Left lung (tissue), 10 donors: ENCODE data around the gene FNDC3B. TPM values are rescaled to one million over a fixed set of nuclear protein-coding genes. Genes with fewer than 3 reads are reported as not detected.

Experiments used
- ATAC-seq: fragments of 200-7000 bp; cut with Tn5 transposase; one replicate; pipeline ENCODE4 v1.9.1; 2020; ENCODE audit warnings: moderate library complexity
- DNase-seq, 4 donors: peaks; one replicate each; pipeline ENCODE4 v3.0.0-alpha.2; 2013 to 2020
- H3K27ac ChIP-seq, 2 donors: fragments of 200-600 bp; sonication (generic) in 1 of 2; one replicate each; pipeline versions ENCODE4 v1.5.0 to v1.8.0; 2020 to 2021
- H3K27me3 ChIP-seq, 2 donors: fragments of 200-600 bp; sonication (generic) in 1 of 2; one replicate each; pipeline versions ENCODE4 v1.5.0 to v1.8.0; 2020 to 2021
- H3K36me3 ChIP-seq, 2 donors: fragments of 200-600 bp; sonication (generic) in 1 of 2; one replicate each; pipeline versions ENCODE4 v1.5.0 to v1.8.0; 2020 to 2021
- H3K4me1 ChIP-seq, 2 donors: fragments of 200-600 bp; one replicate each; pipeline ENCODE4 v1.8.0; 2021
- H3K4me3 ChIP-seq, 2 donors: fragments of 200-600 bp; sonication (generic) in 1 of 2; one replicate each; pipeline versions ENCODE4 v1.5.0 to v1.8.0; 2020 to 2021; ENCODE audit warnings: mild to moderate bottlenecking in 1 of 2
- H3K9me3 ChIP-seq, 2 donors: fragments of 200-600 bp; sonication (generic) in 1 of 2; one replicate each; pipeline versions ENCODE4 v1.5.0 to v1.8.0; 2020 to 2021
- CTCF ChIP-seq, 2 donors: fragments of 200-600 bp; sonication (generic) in 1 of 2; IDR thresholded peaks; one replicate each; pipeline versions ENCODE4 v1.5.0 to v1.8.0; 2021; ENCODE audit warnings: antibody characterized with exemption in 2 of 2
- intact Hi-C, 2 donors: fragments of 100-400 bp; cut with DNase I; formaldehyde crosslinking; loops; one replicate each; pipeline versions ENCODE4 v1.11.2 to v1.14.2; 2022
- polyA plus RNA-seq, 6 donors: library from polyadenylated mRNA; unstranded; fragments of 120-200 nt; gene quantifications; one replicate each; pipeline ENCODE4 v1.2.1, GENCODE V29; 2013; ENCODE audit not compliant: insufficient read length in 6 of 6
- total RNA-seq, 2 donors: library from RNA; stranded (reverse); fragmentation: NEBNext Ultra II Directional; extraction: Animal tissue kit (Norgen Biotek cat#: 25700); gene quantifications; one replicate each; pipeline ENCODE4 v1.2.1, GENCODE V29; 2021
- donor health status: DM: no; HTN: yes; CAD: no.
- donor health status: DM: no; HTN: no; CAD: no.

FNDC3B gene
- total and polyA plus RNA-seq, 8 donors, result 35.2 to 185 (median 42.3) TPM

GRCh38 chr3:172059532-172059931 lies 20.2 kb downstream of the FNDC3B start:
- no peak for ATAC-seq
- Histone ChIP-seq H3K4me3 (no peak overlapping the region), H3K27me3 (no peaks in the 10 kb centered on the region), H3K27ac (no peak overlapping the region), H3K9me3 (no peaks in the 10 kb centered on the region), H3K36me3 (peaks cover 0 to 6% of the 10 kb centered on the region in 2 donors), H3K4me1 (peaks cover 48 to 99% of the 10 kb centered on the region in 2 donors)
- TF ChIP-seq CTCF (IDR thresholded peaks at IDR 0.05), result no peak
- intact Hi-C loops, result no loop called here
- DNase-seq, result no peak

GRCh38 chr3:172060234-172060633 lies 20.9 kb downstream of the FNDC3B start:
- intact Hi-C loops, result no loop called here
- Histone ChIP-seq H3K27ac (peak overlapping the region in 1 of 2 donors; percentile 7), H3K4me3 (no peak overlapping the region), H3K27me3 (no peaks in the 10 kb centered on the region), H3K36me3 (peaks cover 0 to 4% of the 10 kb centered on the region in 2 donors), H3K4me1 (peaks cover 46 to 99% of the 10 kb centered on the region in 2 donors), H3K9me3 (no peaks in the 10 kb centered on the region)
- TF ChIP-seq CTCF (IDR thresholded peaks at IDR 0.05), result no peak
- ATAC-seq (no peak), DNase-seq (no peak)

GRCh38 chr3:172061724-172062184 lies 22.4 kb downstream of the FNDC3B start:
- H3K36me3 ChIP-seq, result no peaks in the 10 kb centered on the region
- no peaks in the 10 kb centered on the region for H3K27me3 ChIP-seq
- no peaks in the 10 kb centered on the region for H3K9me3 ChIP-seq
- H3K4me1 ChIP-seq, result peaks cover 48 to 99% of the 10 kb centered on the region in 2 donors
- ATAC-seq (peak; percentile 75), DNase-seq (peak in 2 of 4 donors; percentile 36 to 40)
- peak overlapping the region; percentile 41 to 72 for H3K27ac ChIP-seq
- no peak for TF ChIP-seq CTCF (IDR thresholded peaks at IDR 0.05)
- peak overlapping the region; percentile 7 to 19 for H3K4me3 ChIP-seq
- intact Hi-C loops, result no loop called here

GRCh38 chr3:172062761-172063160 lies 23.4 kb downstream of the FNDC3B start:
- intact Hi-C loops, result no loop called here
- no peak for TF ChIP-seq CTCF (IDR thresholded peaks at IDR 0.05)

GRCh38 chr3:172063456-172064432 lies 24.4 kb downstream of the FNDC3B start:
- H3K4me1 ChIP-seq, result peaks cover 42 to 98% of the 10 kb centered on the region in 2 donors
- H3K27me3 ChIP-seq, result no peaks in the 10 kb centered on the region
- no peaks in the 10 kb centered on the region for H3K9me3 ChIP-seq
- ATAC-seq (no peak), DNase-seq (no peak)
- H3K27ac ChIP-seq, result peak overlapping the region in 1 of 2 donors; percentile 33
- intact Hi-C loops, result no loop called here
- H3K4me3 ChIP-seq, result no peak overlapping the region
- H3K36me3 ChIP-seq, result no peaks in the 10 kb centered on the region
- no peak for TF ChIP-seq CTCF (IDR thresholded peaks at IDR 0.05)

More at GRCh38 chr3:172062761-172063160, 23.4 kb downstream of the FNDC3B start:
- no peaks in the 10 kb centered on the region for H3K27me3 ChIP-seq
- H3K9me3 ChIP-seq, result no peaks in the 10 kb centered on the region
- H3K4me3 ChIP-seq, result no peak overlapping the region
- H3K36me3 ChIP-seq, result no peaks in the 10 kb centered on the region
- ATAC-seq, result no peak
- peak overlapping the region; percentile 41 to 72 for H3K27ac ChIP-seq
- peaks cover 45 to 98% of the 10 kb centered on the region in 2 donors for H3K4me1 ChIP-seq
- DNase-seq, result no peak
